Natural killer cell (primary cell): ENCODE data around the gene DGKH. TPM values are rescaled to one million over a fixed set of nuclear protein-coding genes. Genes with fewer than 3 reads are reported as not detected.

ENCODE experiments used
- ATAC-seq, 3 donors: fragments of 150-1000 bp in 2 of 3; fragments of 200-7000 bp in 1 of 3; cut with Tn5 transposase; 1 replicate in 1 of 3; 2 replicates in 2 of 3; pipeline ENCODE4 v1.10.0; 2021; ENCODE audit warnings: mild to moderate bottlenecking in 2 of 3, moderate library complexity in 2 of 3
- DNase-seq, 2 donors: peaks; one replicate each; pipeline versions ENCODE4 v3.0.0 to v3.0.0-alpha.2; 2013 to 2021; ENCODE audit warnings: mixed read lengths in 1 of 2
- H3K27ac ChIP-seq: one replicate; pipeline ENCODE4 v1.5.1; 2013; ENCODE audit warnings: mild to moderate bottlenecking, low read length
- H3K27me3 ChIP-seq: one replicate; pipeline ENCODE4 v1.6.1; 2013; ENCODE audit warnings: low read length; ENCODE audit not compliant: control insufficient read depth, insufficient read depth
- H3K36me3 ChIP-seq: one replicate; pipeline ENCODE4 v1.6.1; 2013; ENCODE audit warnings: low read length; ENCODE audit not compliant: control insufficient read depth, insufficient read depth
- H3K4me1 ChIP-seq: one replicate; pipeline ENCODE4 v1.6.1; 2013; ENCODE audit warnings: low read length; ENCODE audit not compliant: control insufficient read depth, insufficient read depth
- H3K4me3 ChIP-seq: one replicate; pipeline ENCODE4 v1.5.1; 2013; ENCODE audit warnings: low read length
- H3K9me3 ChIP-seq: one replicate; pipeline ENCODE4 v1.6.1; 2013; ENCODE audit warnings: low read length; ENCODE audit not compliant: control insufficient read depth, insufficient read depth
- H3K27ac Mint-ChIP-seq, 2 donors: one replicate each; pipeline ENCODE4 v1.8.0; 2022; ENCODE audit warnings: mild to moderate bottlenecking in 2 of 2, mixed read lengths in 2 of 2, moderate library complexity in 1 of 2
- H3K27me3 Mint-ChIP-seq, 2 donors: one replicate each; pipeline ENCODE4 v1.8.0; 2022; ENCODE audit warnings: low read depth in 2 of 2, mixed read lengths in 2 of 2
- H3K36me3 Mint-ChIP-seq: one replicate; pipeline ENCODE4 v1.8.0; 2022; ENCODE audit warnings: mixed read lengths
- H3K4me1 Mint-ChIP-seq, 2 donors: one replicate each; pipeline ENCODE4 v1.8.0; 2022; ENCODE audit warnings: mixed read lengths in 2 of 2
- H3K4me3 Mint-ChIP-seq: one replicate; pipeline ENCODE4 v1.8.0; 2022; ENCODE audit warnings: mild to moderate bottlenecking, moderate library complexity, mixed read lengths
- H3K9me3 Mint-ChIP-seq, 2 donors: one replicate each; pipeline ENCODE4 v1.8.0; 2022; ENCODE audit warnings: mixed read lengths in 2 of 2
- WGBS: methylation state at CpG from one replicate; pipeline ENCODE4 v1.1.7; 2013; ENCODE audit warnings: missing lambda C conversion rate; ENCODE audit not compliant: insufficient coverage; 5-methylcytosine and 5-hydroxymethylcytosine counted together
- intact Hi-C: fragments of 100-400 bp; cut with micrococcal nuclease; formaldehyde crosslinking; loops from one replicate; pipeline ENCODE4 v1.14.2; 2022
- total RNA-seq, 4 donors: library from RNA; stranded (reverse); fragments of 120-200 nt in 1 of 4; gene quantifications; one replicate each; pipeline versions ENCODE4 v1.2.3 to v1.2.4, GENCODE V29; 2013 to 2022
- TF ChIP-seq, protein P1 (sequence below): fragments of 200-600 bp; IDR thresholded peaks from one replicate; pipeline ENCODE4 v1.8.0; 2022; ENCODE audit warnings: antibody characterized with exemption

DGKH gene
- total RNA-seq, 3 donors from 2014 or later (not counting 1 experiment from before 2014, with no cell fraction given), result 1.1 to 3.4 (median 1.2) TPM

DNA sequence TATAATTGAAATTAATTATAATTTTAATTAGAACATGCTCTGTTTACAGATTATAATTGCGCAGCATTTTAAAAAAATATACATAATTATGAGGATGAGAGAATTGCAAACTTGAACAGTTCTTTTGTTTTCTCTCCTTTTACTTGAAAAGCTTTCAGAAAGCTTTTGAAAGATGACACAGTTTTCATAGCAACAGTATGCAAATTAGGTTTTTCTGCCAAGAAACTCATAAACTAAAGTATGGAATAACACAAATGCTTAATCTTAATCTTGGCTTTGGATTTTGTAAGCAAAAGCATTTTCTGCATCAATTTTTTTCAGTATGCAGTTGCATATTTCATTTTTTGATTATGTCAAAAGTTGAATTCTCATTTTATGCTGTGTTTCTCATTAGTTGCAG, 190.7 kb downstream of the DGKH start:
- WGBS, result no CpG with 5 or more reads among the region's 1 CpG
- no peaks in the 10 kb centered on the region for H3K36me3 ChIP-seq
- no peaks in the 10 kb centered on the region for H3K9me3 ChIP-seq
- peaks cover 8 to 19% of the 10 kb centered on the region in 2 donors for H3K27me3 Mint-ChIP-seq
- H3K4me1 Mint-ChIP-seq, result no peaks in the 10 kb centered on the region
- H3K4me3 Mint-ChIP-seq, result no peak overlapping the region
- no peak overlapping the region for H3K4me3 ChIP-seq
- H3K9me3 Mint-ChIP-seq, result no peaks in the 10 kb centered on the region
- TF ChIP-seq, protein P1, sequence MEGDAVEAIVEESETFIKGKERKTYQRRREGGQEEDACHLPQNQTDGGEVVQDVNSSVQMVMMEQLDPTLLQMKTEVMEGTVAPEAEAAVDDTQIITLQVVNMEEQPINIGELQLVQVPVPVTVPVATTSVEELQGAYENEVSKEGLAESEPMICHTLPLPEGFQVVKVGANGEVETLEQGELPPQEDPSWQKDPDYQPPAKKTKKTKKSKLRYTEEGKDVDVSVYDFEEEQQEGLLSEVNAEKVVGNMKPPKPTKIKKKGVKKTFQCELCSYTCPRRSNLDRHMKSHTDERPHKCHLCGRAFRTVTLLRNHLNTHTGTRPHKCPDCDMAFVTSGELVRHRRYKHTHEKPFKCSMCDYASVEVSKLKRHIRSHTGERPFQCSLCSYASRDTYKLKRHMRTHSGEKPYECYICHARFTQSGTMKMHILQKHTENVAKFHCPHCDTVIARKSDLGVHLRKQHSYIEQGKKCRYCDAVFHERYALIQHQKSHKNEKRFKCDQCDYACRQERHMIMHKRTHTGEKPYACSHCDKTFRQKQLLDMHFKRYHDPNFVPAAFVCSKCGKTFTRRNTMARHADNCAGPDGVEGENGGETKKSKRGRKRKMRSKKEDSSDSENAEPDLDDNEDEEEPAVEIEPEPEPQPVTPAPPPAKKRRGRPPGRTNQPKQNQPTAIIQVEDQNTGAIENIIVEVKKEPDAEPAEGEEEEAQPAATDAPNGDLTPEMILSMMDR, result no peak
- ATAC-seq (no peak), DNase-seq (no peak)
- intact Hi-C loops, result no loop called here
- no peak overlapping the region for H3K27ac Mint-ChIP-seq
- H3K4me1 ChIP-seq, result no peaks in the 10 kb centered on the region
- H3K27me3 ChIP-seq, result no peaks in the 10 kb centered on the region
- no peak overlapping the region for H3K27ac ChIP-seq
- no peaks in the 10 kb centered on the region for H3K36me3 Mint-ChIP-seq

DNA sequence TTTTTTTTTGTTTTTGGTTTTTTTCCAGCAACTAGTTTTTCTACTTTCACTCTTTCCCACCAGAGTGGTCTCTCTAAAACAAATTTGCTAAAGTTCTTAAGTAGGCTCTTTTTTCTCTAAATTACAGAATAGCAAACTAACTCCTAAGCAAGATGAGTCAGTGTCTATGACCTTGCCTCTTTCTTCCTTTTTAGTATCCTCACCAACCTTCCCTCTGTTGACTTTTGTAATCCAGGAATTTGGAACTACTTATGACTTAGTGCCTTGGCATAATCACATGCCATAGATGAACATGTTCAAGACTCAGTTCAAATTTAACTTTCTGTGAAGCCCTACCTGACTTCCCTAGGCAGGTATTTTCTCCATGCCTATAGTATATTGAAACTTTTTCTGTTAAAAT, 191.2 kb downstream of the DGKH start:
- Histone ChIP-seq H3K36me3 (no peaks in the 10 kb centered on the region), H3K4me3 (no peak overlapping the region), H3K27me3 (no peaks in the 10 kb centered on the region), H3K27ac (no peak overlapping the region), H3K4me1 (no peaks in the 10 kb centered on the region), H3K9me3 (no peaks in the 10 kb centered on the region)
- no peaks in the 10 kb centered on the region for H3K9me3 Mint-ChIP-seq
- no peaks in the 10 kb centered on the region for H3K4me1 Mint-ChIP-seq
- TF ChIP-seq, protein P1, result no peak
- H3K27me3 Mint-ChIP-seq, result peaks cover 8 to 19% of the 10 kb centered on the region in 2 donors
- no peak overlapping the region for H3K4me3 Mint-ChIP-seq
- no peaks in the 10 kb centered on the region for H3K36me3 Mint-ChIP-seq
- intact Hi-C loops, result no loop called here
- ATAC-seq (no peak), DNase-seq (no peak)
- H3K27ac Mint-ChIP-seq, result no peak overlapping the region

DNA sequence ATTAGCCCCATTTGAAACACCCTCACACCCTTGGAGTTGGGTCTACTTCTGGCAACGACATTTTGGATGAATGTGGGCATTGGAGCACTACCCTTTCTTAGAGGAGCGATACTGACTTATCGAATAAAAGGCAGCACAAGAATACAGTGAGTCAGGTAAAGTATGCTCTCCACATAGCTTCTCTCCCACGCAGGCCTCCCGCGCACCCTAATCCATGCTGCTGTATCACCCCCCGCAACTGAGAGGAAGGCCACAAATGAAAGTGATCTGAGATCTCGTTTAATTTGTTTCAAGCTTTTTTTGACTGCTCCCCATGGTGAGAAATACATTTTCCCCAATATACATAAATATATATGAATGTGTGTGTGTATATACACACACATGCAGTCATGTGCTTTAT, 198.1 kb downstream of the DGKH start:
- peaks cover 8 to 24% of the 10 kb centered on the region in 2 donors for H3K27me3 Mint-ChIP-seq
- ATAC-seq (no peak), DNase-seq (no peak)
- no peaks in the 10 kb centered on the region for H3K9me3 Mint-ChIP-seq
- TF ChIP-seq, protein P1, result no peak
- Histone ChIP-seq H3K36me3 (no peaks in the 10 kb centered on the region), H3K27ac (no peak overlapping the region), H3K4me3 (no peak overlapping the region), H3K4me1 (no peaks in the 10 kb centered on the region), H3K9me3 (no peaks in the 10 kb centered on the region), H3K27me3 (no peaks in the 10 kb centered on the region)
- no peak overlapping the region for H3K4me3 Mint-ChIP-seq
- no peak overlapping the region for H3K27ac Mint-ChIP-seq
- 92% methylated on average over 7 of the region's 8 CpGs for WGBS
- intact Hi-C loops, result no loop called here
- no peaks in the 10 kb centered on the region for H3K4me1 Mint-ChIP-seq
- no peaks in the 10 kb centered on the region for H3K36me3 Mint-ChIP-seq

DNA sequence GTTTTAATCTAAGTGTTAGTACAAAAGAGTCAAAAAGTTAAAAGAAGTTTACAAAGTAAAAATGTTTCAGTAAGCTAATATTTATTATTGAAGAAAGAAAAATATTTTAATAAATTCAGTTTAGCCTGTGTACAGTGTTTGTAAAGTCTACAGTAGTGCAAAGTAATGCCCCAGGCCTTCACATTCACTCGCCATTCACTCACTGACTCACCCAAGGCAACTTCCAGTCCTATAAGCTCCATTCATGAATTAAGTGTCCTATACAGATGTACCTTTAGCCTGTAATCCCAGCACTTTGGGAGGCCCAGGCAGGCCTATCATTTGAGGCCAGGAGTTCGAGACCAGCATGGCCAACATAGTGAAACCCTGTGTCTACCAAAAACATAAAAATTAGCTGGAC, 199.4 kb downstream of the DGKH start:
- no peak overlapping the region for H3K4me3 Mint-ChIP-seq
- H3K4me3 ChIP-seq, result no peak overlapping the region
- H3K36me3 Mint-ChIP-seq, result no peaks in the 10 kb centered on the region
- H3K9me3 Mint-ChIP-seq, result no peaks in the 10 kb centered on the region
- intact Hi-C loops, result no loop called here
- WGBS, result 64% methylated on average over 2 of the region's 2 CpGs
- H3K27ac Mint-ChIP-seq, result no peak overlapping the region
- TF ChIP-seq, protein P1, result no peak
- H3K4me1 Mint-ChIP-seq, result no peaks in the 10 kb centered on the region
- H3K4me1 ChIP-seq, result no peaks in the 10 kb centered on the region
- H3K27ac ChIP-seq, result no peak overlapping the region
- peaks cover 8 to 25% of the 10 kb centered on the region in 2 donors for H3K27me3 Mint-ChIP-seq
- H3K36me3 ChIP-seq, result no peaks in the 10 kb centered on the region
- no peaks in the 10 kb centered on the region for H3K9me3 ChIP-seq
- ATAC-seq (no peak), DNase-seq (no peak)
- H3K27me3 ChIP-seq, result no peaks in the 10 kb centered on the region
